ENCODE measurements around the gene DDX10. TPM values are rescaled to one million over a fixed set of nuclear protein-coding genes. Genes with fewer than 3 reads are reported as not detected.
"Not testable (repeated sequence)": the region's sequence is repeated elsewhere in the genome, so short reads cannot be mapped to it uniquely, and the experiment has no call there.

Gene DDX10
- total and polyA plus RNA-seq, 3 donors from 2014 or later = 25.7 to 64.4 (median 59.2) TPM

GRCh38 chr11:108734956-108735559, 70.2 kb downstream of the DDX10 start:
- H3K4me3 ChIP-seq = no peak overlapping the region
- H3K27me3 ChIP-seq = no peaks in the 10 kb centered on the region
- no peaks in the 10 kb centered on the region for H3K9me3 ChIP-seq
- 83 to 85% methylated on average over 3 of the region's 3 CpGs for WGBS, 2 donors
- H3K27ac ChIP-seq = no peak overlapping the region
- H3K4me1 ChIP-seq = no peaks in the 10 kb centered on the region
- intact Hi-C loops (cut with DNase I; ENCODE audit: low total_unique reads) = no loop called here
- no peaks in the 10 kb centered on the region for H3K36me3 ChIP-seq (ENCODE audit: low read depth, missing control alignments)
- TF ChIP-seq, protein P1, sequence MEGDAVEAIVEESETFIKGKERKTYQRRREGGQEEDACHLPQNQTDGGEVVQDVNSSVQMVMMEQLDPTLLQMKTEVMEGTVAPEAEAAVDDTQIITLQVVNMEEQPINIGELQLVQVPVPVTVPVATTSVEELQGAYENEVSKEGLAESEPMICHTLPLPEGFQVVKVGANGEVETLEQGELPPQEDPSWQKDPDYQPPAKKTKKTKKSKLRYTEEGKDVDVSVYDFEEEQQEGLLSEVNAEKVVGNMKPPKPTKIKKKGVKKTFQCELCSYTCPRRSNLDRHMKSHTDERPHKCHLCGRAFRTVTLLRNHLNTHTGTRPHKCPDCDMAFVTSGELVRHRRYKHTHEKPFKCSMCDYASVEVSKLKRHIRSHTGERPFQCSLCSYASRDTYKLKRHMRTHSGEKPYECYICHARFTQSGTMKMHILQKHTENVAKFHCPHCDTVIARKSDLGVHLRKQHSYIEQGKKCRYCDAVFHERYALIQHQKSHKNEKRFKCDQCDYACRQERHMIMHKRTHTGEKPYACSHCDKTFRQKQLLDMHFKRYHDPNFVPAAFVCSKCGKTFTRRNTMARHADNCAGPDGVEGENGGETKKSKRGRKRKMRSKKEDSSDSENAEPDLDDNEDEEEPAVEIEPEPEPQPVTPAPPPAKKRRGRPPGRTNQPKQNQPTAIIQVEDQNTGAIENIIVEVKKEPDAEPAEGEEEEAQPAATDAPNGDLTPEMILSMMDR (IDR thresholded peaks at IDR 0.05) = peak in 1 of 3 experiments; percentile 49
- TF ChIP-seq POLR2A (IDR thresholded peaks at IDR 0.05) = no peak
- DNase-seq = no peak

DNA sequence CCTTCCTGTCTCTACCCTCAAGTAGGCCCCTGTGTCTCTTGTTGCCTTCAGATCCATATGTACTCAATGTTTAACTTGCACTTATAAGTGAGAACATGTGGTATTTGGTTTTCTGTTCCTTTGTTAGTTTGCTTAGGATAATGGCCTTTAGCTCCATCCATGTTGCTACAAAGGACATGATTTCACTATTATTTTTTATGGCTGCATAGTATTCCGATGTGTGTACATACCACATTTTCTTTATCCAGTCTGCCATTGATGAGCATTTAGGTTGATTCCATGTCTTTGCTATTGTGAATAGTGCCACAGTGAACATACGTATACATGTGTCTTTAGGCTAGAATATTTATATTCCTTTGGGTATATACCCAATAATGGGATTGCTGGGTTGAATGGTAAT, 75.3 kb downstream of the DDX10 start:
- H3K27me3 ChIP-seq; DNase-seq; intact Hi-C loops (cut with DNase I; ENCODE audit: low total_unique reads); H3K9me3 ChIP-seq; H3K36me3 ChIP-seq (ENCODE audit: low read depth, missing control alignments); H3K4me3 ChIP-seq; H3K27ac ChIP-seq; H3K4me1 ChIP-seq: not testable (repeated sequence)
- 97 to 98% methylated on average over 2 of the region's 2 CpGs for WGBS, 2 donors

DNA sequence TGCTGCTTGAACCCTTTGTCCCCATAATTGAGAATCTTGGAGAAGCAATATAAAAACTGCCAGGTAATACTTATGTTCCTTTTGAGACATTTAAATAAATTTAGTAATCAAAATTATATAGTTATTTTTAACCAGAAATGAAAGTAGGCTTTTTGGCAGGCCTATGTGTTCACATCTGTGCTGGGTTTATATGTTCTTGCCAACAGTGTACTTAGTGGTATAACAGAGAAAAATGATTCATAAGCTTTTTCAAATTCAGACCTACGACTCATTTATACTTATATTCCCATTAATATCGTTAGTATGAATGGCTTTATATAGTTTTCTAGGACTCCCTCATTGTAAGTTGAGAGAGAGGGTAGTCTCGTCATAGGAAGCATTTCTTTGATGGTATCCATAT, 79.0 kb downstream of the DDX10 start:
- intact Hi-C loops (cut with DNase I; ENCODE audit: low total_unique reads) = no loop called here
- H3K27ac ChIP-seq = no peak overlapping the region

DNA sequence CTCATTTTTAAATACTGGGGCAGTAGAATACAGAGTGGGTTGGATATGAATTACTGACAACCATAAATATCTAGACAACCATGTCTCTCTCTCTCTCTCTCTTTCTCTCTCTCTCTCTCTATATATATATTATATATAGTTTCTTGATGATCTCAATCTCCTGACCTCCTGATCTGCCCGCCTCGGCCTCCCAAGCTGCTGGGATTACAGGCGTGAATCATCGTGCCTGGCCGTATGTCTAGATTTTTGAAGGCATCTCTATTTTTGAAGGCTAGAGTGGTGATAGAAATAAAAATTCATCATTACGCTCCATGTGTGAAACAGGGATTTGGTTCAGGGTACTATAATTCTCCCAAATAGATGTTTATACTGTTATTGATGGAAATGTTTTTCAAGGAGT, 84.1 kb downstream of the DDX10 start:
- DNase-seq = no peak
- Histone ChIP-seq H3K36me3 (ENCODE audit: low read depth, missing control alignments) (no peaks in the 10 kb centered on the region), H3K9me3 (no peaks in the 10 kb centered on the region), H3K27ac (no peak overlapping the region), H3K4me3 (no peak overlapping the region), H3K4me1 (no peaks in the 10 kb centered on the region), H3K27me3 (no peaks in the 10 kb centered on the region)
- 92 to 93% methylated on average over 6 of the region's 6 CpGs for WGBS, 2 donors
- intact Hi-C loops (cut with DNase I; ENCODE audit: low total_unique reads) = no loop called here
- TF ChIP-seq POLR2A (IDR thresholded peaks at IDR 0.05) = no peak
- TF ChIP-seq, protein P1 (IDR thresholded peaks at IDR 0.05) = no peak

More for the DNA sequence above, 79.0 kb downstream of the DDX10 start:
- Histone ChIP-seq H3K9me3 (no peaks in the 10 kb centered on the region), H3K4me1 (no peaks in the 10 kb centered on the region), H3K27me3 (no peaks in the 10 kb centered on the region), H3K4me3 (no peak overlapping the region), H3K36me3 (ENCODE audit: low read depth, missing control alignments) (no peaks in the 10 kb centered on the region)
- WGBS, 2 donors = 71 to 74% methylated on average over 3 of the region's 3 CpGs
- no peak for TF ChIP-seq POLR2A (IDR thresholded peaks at IDR 0.05)
- TF ChIP-seq, protein P1 (IDR thresholded peaks at IDR 0.05) = no peak
- DNase-seq = no peak

DNA sequence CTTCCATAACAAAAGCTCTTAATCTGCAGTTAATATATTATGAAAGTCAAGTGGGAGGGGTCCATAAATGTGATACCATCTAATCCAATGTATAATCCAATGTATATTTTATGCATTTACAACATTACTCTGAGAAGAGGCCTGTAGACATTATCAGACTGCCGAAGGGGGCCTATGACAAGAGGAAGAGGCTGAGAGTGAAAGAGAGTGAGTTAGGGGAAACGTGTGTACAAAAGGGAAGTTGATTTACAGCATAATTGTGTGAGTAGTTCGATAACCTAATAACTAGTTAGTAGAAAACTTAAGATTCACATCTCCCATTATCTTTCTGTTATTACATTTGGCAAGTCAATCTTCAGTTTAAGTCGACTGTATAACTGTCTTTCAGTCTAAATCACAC, 86.6 kb downstream of the DDX10 start:
- Histone ChIP-seq H3K27ac (no peak overlapping the region), H3K27me3 (no peaks in the 10 kb centered on the region), H3K36me3 (ENCODE audit: low read depth, missing control alignments) (no peaks in the 10 kb centered on the region), H3K9me3 (no peaks in the 10 kb centered on the region), H3K4me3 (no peak overlapping the region), H3K4me1 (no peaks in the 10 kb centered on the region)
- DNase-seq = no peak
- 83 to 92% methylated on average over 4 of the region's 4 CpGs for whole genome bisulfite sequencing, 2 donors
- TF ChIP-seq POLR2A (IDR thresholded peaks at IDR 0.05) = no peak
- TF ChIP-seq, protein P1 (IDR thresholded peaks at IDR 0.05) = no peak
- intact Hi-C loops (cut with DNase I; ENCODE audit: low total_unique reads) = no loop called here

All from testis (tissue), 3 donors.